ENCODE results near the gene DCUN1D2.
A peak's percentile ranks its signal among the peaks of the same experiment; 100 is the strongest.

The DCUN1D2 gene

DNA sequence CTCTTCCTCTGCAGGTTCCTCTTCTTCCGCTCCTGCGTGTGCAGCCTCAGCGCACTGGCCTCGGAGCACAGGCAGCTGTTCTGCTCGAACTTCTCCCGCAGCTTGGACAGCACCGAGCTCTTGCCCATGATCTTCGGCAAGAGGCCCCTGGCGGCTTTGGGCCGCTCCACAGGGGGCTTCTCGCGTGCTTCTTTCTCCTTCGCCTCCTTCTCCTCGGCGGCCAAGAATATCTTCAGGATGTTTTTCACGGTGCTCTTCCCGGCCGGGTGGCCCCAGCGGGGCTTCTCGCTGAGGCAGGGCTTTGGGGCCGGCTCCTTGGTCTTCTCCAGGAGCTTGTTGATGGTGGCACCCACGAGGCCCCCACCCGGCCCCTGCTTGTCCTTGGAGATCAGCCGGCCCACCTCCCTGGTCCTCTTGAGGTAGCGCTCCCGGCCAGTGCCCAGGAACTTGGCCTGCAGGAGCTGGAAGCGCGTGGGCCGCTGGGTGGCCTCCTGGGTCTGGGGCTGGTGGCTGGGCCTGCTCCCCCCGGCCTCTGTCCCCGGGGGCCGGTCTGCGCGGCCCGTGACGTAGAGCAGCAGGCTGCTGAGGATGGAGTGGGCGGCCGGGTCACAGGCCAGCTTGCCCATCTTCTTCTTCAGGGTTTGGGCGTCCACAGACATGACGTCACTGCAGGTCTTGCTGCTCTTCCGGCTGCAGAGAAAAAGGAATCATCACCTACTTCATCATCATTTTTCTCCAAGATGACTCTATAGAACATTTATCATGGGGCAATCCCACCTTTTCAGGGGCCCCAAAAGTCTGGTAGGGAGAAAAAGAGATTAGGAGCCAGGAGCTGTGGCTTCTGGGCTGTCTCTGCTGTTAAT is 82.7 kb downstream of the DCUN1D2 start:
- peak overlapping the region; percentile 47 for H3K4me2 ChIP-seq (ENCODE audit: low read length)
- peak overlapping the region; percentile 36; the same call in 1 of the 2 replicates for H3K27ac ChIP-seq (ENCODE audit: low read depth, low read length)
- TF ChIP-seq EZH2phosphoT487 (IDR thresholded peaks at IDR 0.05; ENCODE audit: borderline replicate concordance, low read length): no peak
- TF ChIP-seq, protein P1, sequence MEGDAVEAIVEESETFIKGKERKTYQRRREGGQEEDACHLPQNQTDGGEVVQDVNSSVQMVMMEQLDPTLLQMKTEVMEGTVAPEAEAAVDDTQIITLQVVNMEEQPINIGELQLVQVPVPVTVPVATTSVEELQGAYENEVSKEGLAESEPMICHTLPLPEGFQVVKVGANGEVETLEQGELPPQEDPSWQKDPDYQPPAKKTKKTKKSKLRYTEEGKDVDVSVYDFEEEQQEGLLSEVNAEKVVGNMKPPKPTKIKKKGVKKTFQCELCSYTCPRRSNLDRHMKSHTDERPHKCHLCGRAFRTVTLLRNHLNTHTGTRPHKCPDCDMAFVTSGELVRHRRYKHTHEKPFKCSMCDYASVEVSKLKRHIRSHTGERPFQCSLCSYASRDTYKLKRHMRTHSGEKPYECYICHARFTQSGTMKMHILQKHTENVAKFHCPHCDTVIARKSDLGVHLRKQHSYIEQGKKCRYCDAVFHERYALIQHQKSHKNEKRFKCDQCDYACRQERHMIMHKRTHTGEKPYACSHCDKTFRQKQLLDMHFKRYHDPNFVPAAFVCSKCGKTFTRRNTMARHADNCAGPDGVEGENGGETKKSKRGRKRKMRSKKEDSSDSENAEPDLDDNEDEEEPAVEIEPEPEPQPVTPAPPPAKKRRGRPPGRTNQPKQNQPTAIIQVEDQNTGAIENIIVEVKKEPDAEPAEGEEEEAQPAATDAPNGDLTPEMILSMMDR (IDR thresholded peaks at IDR 0.05; ENCODE audit: low read depth, low read length, poor library complexity, severe bottlenecking): no peak

DNA sequence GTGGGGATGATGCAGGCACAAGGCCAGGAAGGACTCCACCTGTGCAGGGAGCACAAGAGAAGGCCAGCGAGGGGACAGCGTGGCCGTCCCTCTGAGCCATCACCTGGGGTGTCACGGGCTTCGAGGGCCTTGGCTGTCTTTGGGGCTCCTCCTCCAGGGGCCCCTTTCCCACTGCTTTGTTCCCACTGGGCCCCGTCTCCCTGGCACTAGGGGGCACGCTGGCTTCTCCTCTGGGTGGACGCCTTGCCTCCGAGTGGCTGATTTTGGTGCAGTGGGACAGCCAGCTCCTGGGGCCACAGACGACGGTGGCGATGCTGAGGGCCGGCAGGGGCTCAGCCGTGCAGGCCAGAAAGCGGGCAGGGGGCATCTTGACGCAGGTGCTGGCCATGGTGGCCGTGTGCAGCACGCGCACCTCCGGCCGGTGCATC is 83.4 kb downstream of the DCUN1D2 start:
- peaks cover 8% of the 10 kb centered on the region; the same call in 1 of the 2 replicates for H3F3A ChIP-seq (ENCODE audit: control insufficient read depth, insufficient read depth)
- no peak overlapping the region; the same call in 1 of the 2 replicates for H3K4me3 ChIP-seq (ENCODE audit: low read length)
- H3K36me3 ChIP-seq (ENCODE audit: control insufficient read depth, low read length): no peaks in the 10 kb centered on the region
- H3K9me3 ChIP-seq (ENCODE audit: control insufficient read depth, insufficient read depth, low read length): peaks cover 11% of the 10 kb centered on the region
- H3K4me2 ChIP-seq (ENCODE audit: low read length): peak overlapping the region; percentile 47
- TF ChIP-seq, protein P1 (IDR thresholded peaks at IDR 0.05; ENCODE audit: low read depth, low read length, poor library complexity, severe bottlenecking): no peak
- no peak for TF ChIP-seq EZH2phosphoT487 (IDR thresholded peaks at IDR 0.05; ENCODE audit: borderline replicate concordance, low read length)
- H3K79me2 ChIP-seq (ENCODE audit: control insufficient read depth, low read length): peaks cover 16% of the 10 kb centered on the region
- H3K4me1 ChIP-seq (ENCODE audit: control insufficient read depth, low read length): peaks cover 52% of the 10 kb centered on the region
- no peaks in the 10 kb centered on the region for H3K9me2 ChIP-seq (replicated peaks; ENCODE audit: control insufficient read depth, low read length)
- H3K27me3 ChIP-seq (ENCODE audit: control insufficient read depth, low read length): no peaks in the 10 kb centered on the region
- no peaks in the 10 kb centered on the region for H4K20me1 ChIP-seq (ENCODE audit: control insufficient read depth, insufficient read depth, low read depth, low read length)
- H3K27ac ChIP-seq (ENCODE audit: low read depth, low read length): no peak overlapping the region

More for the DNA sequence above, 82.7 kb downstream of the DCUN1D2 start:
- H3K79me2 ChIP-seq (ENCODE audit: control insufficient read depth, low read length): peaks cover 16% of the 10 kb centered on the region
- H3K9me3 ChIP-seq (ENCODE audit: control insufficient read depth, insufficient read depth, low read length): peaks cover 11% of the 10 kb centered on the region
- H4K20me1 ChIP-seq (ENCODE audit: control insufficient read depth, insufficient read depth, low read depth, low read length): no peaks in the 10 kb centered on the region
- H3F3A ChIP-seq (ENCODE audit: control insufficient read depth, insufficient read depth): peaks cover 6% of the 10 kb centered on the region; the same call in 1 of the 2 replicates
- peaks cover 48% of the 10 kb centered on the region for H3K4me1 ChIP-seq (ENCODE audit: control insufficient read depth, low read length)
- peak overlapping the region; percentile 45 for H3K4me3 ChIP-seq (ENCODE audit: low read length)
- H3K27me3 ChIP-seq (ENCODE audit: control insufficient read depth, low read length): no peaks in the 10 kb centered on the region
- no peaks in the 10 kb centered on the region for H3K9me2 ChIP-seq (replicated peaks; ENCODE audit: control insufficient read depth, low read length)
- no peaks in the 10 kb centered on the region for H3K36me3 ChIP-seq (ENCODE audit: control insufficient read depth, low read length)

DNA sequence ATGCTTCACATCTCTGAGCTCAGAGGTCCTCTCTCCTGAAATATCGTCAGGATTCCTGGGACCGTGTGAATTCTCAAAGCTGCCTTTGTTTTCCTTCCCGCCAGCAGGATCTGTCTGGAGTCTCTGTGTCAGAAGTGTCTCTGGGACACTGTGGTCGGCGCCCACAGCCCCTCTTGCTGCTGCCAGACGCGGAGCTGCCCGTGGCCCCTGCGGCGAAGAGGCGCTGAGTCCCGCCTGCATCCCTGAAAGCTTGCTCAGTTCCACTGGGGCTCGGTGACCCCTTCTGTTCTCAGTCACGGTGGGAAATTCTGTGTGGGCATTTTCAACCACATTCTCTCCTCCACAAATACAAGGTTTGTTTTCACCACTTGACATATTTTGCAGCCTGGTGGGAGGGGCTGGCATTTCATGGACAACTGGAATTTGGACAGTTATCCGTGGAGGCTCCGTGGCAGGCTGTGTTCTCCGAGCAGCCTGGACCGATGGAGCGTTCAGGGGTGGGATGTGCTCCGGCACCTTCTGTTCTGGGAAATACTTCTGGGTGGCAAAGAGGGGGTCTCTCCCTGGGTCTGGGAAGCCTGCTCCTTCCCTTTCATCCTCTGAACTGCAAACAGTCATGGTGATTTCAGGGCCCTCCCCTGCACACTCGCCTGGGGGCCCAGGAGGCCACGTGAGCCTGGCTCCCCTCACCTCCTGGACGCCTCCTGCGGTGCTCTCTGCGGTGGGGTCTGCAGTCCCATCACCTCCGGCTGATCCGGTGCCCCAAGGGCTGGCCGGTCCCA is 84.0 kb downstream of the DCUN1D2 start:
- Histone ChIP-seq H3F3A (ENCODE audit: control insufficient read depth, insufficient read depth) (peaks cover 8% of the 10 kb centered on the region; the same call in 1 of the 2 replicates), H3K4me1 (ENCODE audit: control insufficient read depth, low read length) (peaks cover 58% of the 10 kb centered on the region), H4K20me1 (ENCODE audit: control insufficient read depth, insufficient read depth, low read depth, low read length) (no peaks in the 10 kb centered on the region), H3K9me3 (ENCODE audit: control insufficient read depth, insufficient read depth, low read length) (peaks cover 6% of the 10 kb centered on the region), H3K36me3 (ENCODE audit: control insufficient read depth, low read length) (no peaks in the 10 kb centered on the region), H3K27me3 (ENCODE audit: control insufficient read depth, low read length) (no peaks in the 10 kb centered on the region), H3K79me2 (ENCODE audit: control insufficient read depth, low read length) (peaks cover 16% of the 10 kb centered on the region), H3K9me2 (replicated peaks; ENCODE audit: control insufficient read depth, low read length) (no peaks in the 10 kb centered on the region), H3K4me3 (ENCODE audit: low read length) (no peak overlapping the region), H3K27ac (ENCODE audit: low read depth, low read length) (no peak overlapping the region), H3K4me2 (ENCODE audit: low read length) (peak overlapping the region; percentile 47; the same call in 1 of the 2 replicates)
- TF ChIP-seq EZH2phosphoT487 (IDR thresholded peaks at IDR 0.05; ENCODE audit: borderline replicate concordance, low read length): no peak
- TF ChIP-seq, protein P1 (IDR thresholded peaks at IDR 0.05; ENCODE audit: low read depth, low read length, poor library complexity, severe bottlenecking): no peak
